Glutamatergic neuron (in vitro differentiated cells): ENCODE results near the gene ANO10. TPM values are rescaled to one million over a fixed set of nuclear protein-coding genes. Genes with fewer than 3 reads are reported as not detected.

Experiments used
- DNase-seq: peaks from one replicate; pipeline ENCODE4 v3.0.0; 2022
- H3K27ac Mint-ChIP-seq: one replicate; pipeline ENCODE4 v1.8.0; 2020; ENCODE audit warnings: mild to moderate bottlenecking, mixed read lengths, inconsistent platforms; ENCODE audit not compliant: unreplicated experiment
- H3K27me3 Mint-ChIP-seq: one replicate; pipeline ENCODE4 v1.8.0; 2020; ENCODE audit warnings: mild to moderate bottlenecking, moderate library complexity, mixed read lengths, inconsistent platforms; ENCODE audit not compliant: unreplicated experiment
- H3K36me3 Mint-ChIP-seq: one replicate; pipeline ENCODE4 v1.8.0; 2020; ENCODE audit warnings: mild to moderate bottlenecking, mixed read lengths, inconsistent platforms; ENCODE audit not compliant: unreplicated experiment
- H3K4me1 Mint-ChIP-seq: one replicate; pipeline ENCODE4 v1.8.0; 2020; ENCODE audit warnings: mild to moderate bottlenecking, low read depth, mixed read lengths, inconsistent platforms; ENCODE audit not compliant: unreplicated experiment
- H3K4me3 Mint-ChIP-seq: one replicate; pipeline ENCODE4 v1.8.0; 2020; ENCODE audit warnings: mild to moderate bottlenecking, mixed read lengths, inconsistent platforms; ENCODE audit not compliant: unreplicated experiment
- H3K9me3 Mint-ChIP-seq: one replicate; pipeline ENCODE4 v1.8.0; 2020; ENCODE audit warnings: mild to moderate bottlenecking, moderate library complexity, mixed read lengths, inconsistent platforms; ENCODE audit not compliant: unreplicated experiment
- total RNA-seq: library from RNA; stranded (reverse); fragmentation: NEBNext Ultra II Directional; extraction: Animal tissue kit (Norgen Biotek cat#: 25700); gene quantifications from one replicate; pipeline ENCODE4 v1.2.1, GENCODE V29; 2021; ENCODE audit not compliant: unreplicated experiment
- TF ChIP-seq, protein P1 (sequence below): fragments of 200-600 bp; sonication (generic); IDR thresholded peaks from one replicate; pipeline ENCODE4 v1.5.0; 2021; ENCODE audit not compliant: partially characterized antibody, unreplicated experiment

The ANO10 gene
- total RNA-seq, 1 donor from 2014 or later: 44.9 TPM

DNA sequence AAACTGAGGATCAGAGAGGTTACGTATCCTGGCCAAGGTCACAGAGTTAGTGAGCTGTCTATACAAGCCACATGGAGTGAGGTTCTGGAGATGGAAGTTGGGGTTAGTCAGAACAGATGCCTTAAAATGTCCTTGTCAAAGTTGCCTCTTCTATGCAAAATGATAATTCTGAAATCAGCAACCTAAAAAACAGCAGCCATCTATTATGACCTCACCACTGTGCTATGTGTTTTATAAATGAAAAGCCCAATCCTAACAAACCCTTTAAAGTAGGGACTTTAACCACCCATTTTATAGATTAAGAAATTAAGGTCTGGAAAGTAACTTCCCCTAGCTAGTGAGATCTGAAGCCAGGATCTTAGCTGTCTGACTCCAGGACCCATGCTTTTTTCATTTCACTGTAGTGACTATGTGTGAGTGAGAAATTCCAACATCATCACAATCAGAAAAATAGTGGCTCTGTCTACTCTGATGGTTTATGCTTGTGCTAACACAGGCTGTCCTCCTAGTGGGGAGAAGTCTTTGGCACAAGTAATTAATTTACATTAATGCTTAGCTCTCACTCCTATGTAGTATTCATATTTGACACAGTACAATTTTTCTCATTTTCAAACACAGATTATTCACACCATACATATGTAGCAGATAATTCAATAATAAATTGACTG, 143.6 kb downstream of the ANO10 start:
- Mint-ChIP-seq H3K4me1 (no peaks in the 10 kb centered on the region), H3K27ac (no peak overlapping the region), H3K9me3 (peaks cover 2% of the 10 kb centered on the region), H3K4me3 (no peak overlapping the region), H3K36me3 (no peaks in the 10 kb centered on the region), H3K27me3 (no peaks in the 10 kb centered on the region)
- DNase-seq: no peak
- TF ChIP-seq, protein P1, sequence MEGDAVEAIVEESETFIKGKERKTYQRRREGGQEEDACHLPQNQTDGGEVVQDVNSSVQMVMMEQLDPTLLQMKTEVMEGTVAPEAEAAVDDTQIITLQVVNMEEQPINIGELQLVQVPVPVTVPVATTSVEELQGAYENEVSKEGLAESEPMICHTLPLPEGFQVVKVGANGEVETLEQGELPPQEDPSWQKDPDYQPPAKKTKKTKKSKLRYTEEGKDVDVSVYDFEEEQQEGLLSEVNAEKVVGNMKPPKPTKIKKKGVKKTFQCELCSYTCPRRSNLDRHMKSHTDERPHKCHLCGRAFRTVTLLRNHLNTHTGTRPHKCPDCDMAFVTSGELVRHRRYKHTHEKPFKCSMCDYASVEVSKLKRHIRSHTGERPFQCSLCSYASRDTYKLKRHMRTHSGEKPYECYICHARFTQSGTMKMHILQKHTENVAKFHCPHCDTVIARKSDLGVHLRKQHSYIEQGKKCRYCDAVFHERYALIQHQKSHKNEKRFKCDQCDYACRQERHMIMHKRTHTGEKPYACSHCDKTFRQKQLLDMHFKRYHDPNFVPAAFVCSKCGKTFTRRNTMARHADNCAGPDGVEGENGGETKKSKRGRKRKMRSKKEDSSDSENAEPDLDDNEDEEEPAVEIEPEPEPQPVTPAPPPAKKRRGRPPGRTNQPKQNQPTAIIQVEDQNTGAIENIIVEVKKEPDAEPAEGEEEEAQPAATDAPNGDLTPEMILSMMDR: no peak

DNA sequence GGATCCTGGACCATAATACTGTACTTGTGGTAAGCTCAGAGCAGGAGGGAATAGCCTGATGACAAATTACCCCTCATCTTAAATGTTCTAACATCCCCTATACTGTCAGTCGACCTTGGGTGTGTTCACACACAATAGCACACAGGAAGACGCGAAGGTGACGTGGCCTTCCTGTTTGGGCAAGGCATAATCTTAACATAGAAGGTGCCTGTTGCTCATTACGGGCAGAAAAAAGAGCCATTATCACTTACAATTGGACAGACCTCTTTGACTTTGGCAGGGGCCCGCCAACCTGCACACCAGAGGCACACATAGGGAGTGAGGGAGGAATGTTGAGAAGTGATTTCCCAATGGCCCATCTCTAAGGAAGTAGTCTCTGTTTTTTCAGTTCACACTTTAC, 144.2 kb downstream of the ANO10 start:
- DNase-seq: no peak
- H3K4me3 Mint-ChIP-seq: no peak overlapping the region
- no peaks in the 10 kb centered on the region for H3K4me1 Mint-ChIP-seq
- H3K36me3 Mint-ChIP-seq: no peaks in the 10 kb centered on the region
- no peaks in the 10 kb centered on the region for H3K27me3 Mint-ChIP-seq
- TF ChIP-seq, protein P1: no peak
- H3K9me3 Mint-ChIP-seq: peaks cover 2% of the 10 kb centered on the region
- no peak overlapping the region for H3K27ac Mint-ChIP-seq

GRCh38 chr3:43473737-43474136, 148.1 kb downstream of the ANO10 start:
- no peak for DNase-seq
- no peak overlapping the region for H3K4me3 Mint-ChIP-seq
- H3K27me3 Mint-ChIP-seq: no peaks in the 10 kb centered on the region
- no peaks in the 10 kb centered on the region for H3K4me1 Mint-ChIP-seq
- H3K27ac Mint-ChIP-seq: no peak overlapping the region
- H3K36me3 Mint-ChIP-seq: no peaks in the 10 kb centered on the region
- TF ChIP-seq, protein P1: no peak
- H3K9me3 Mint-ChIP-seq: no peaks in the 10 kb centered on the region

GRCh38 chr3:43473244-43473643, 148.6 kb downstream of the ANO10 start:
- H3K4me1 Mint-ChIP-seq: no peaks in the 10 kb centered on the region

GRCh38 chr3:43468133-43468532, 153.7 kb downstream of the ANO10 start:
- H3K27ac Mint-ChIP-seq: no peak overlapping the region
- no peaks in the 10 kb centered on the region for H3K4me1 Mint-ChIP-seq
- peaks cover 10% of the 10 kb centered on the region for H3K36me3 Mint-ChIP-seq
- no peak for DNase-seq
- no peak overlapping the region for H3K4me3 Mint-ChIP-seq
- H3K9me3 Mint-ChIP-seq: no peaks in the 10 kb centered on the region
- no peaks in the 10 kb centered on the region for H3K27me3 Mint-ChIP-seq
- TF ChIP-seq, protein P1: no peak

More at GRCh38 chr3:43473244-43473643, 148.6 kb downstream of the ANO10 start:
- no peaks in the 10 kb centered on the region for H3K27me3 Mint-ChIP-seq
- H3K36me3 Mint-ChIP-seq: no peaks in the 10 kb centered on the region
- no peak for DNase-seq
- TF ChIP-seq, protein P1: no peak
- no peak overlapping the region for H3K27ac Mint-ChIP-seq
- H3K9me3 Mint-ChIP-seq: no peaks in the 10 kb centered on the region
- H3K4me3 Mint-ChIP-seq: no peak overlapping the region
